Neural cell (in vitro differentiated cells): ENCODE measurements around the gene C19orf33. TPM values are rescaled to one million over a fixed set of nuclear protein-coding genes. Genes with fewer than 3 reads are reported as not detected.

Experiments used
- H2AFZ ChIP-seq: fragments of 200-600, 300-800 bp; sonication (generic), shearing (Covaris generic); 2 replicates; pipeline ENCODE4 v1.6.0; 2014; ENCODE audit warnings: low read depth, mild to moderate bottlenecking, antibody characterized with exemption, low read length, moderate library complexity
- H3F3A ChIP-seq: fragments of 200-600 bp; shearing (Covaris generic); 2 replicates; pipeline ENCODE4 v1.6.1; 2016; ENCODE audit warnings: mild to moderate bottlenecking, moderate library complexity, mixed read lengths, antibody characterized with exemption, low read length; ENCODE audit not compliant: insufficient read depth, poor library complexity, severe bottlenecking
- H3K27ac ChIP-seq: fragments of 200-600, 300-800 bp; sonication (generic), shearing (Covaris generic); 2 replicates; pipeline ENCODE4 v1.5.1; 2014; ENCODE audit warnings: mild to moderate bottlenecking, low read length, moderate library complexity
- H3K27me3 ChIP-seq: fragments of 300-800, 200-600 bp; sonication (generic), shearing (Covaris generic); 2 replicates; pipeline ENCODE4 v1.6.0; 2014; ENCODE audit warnings: mild to moderate bottlenecking, low read depth, low read length, moderate library complexity; ENCODE audit not compliant: insufficient read depth
- H3K36me3 ChIP-seq: fragments of 300-800, 200-600 bp; sonication (generic), shearing (Covaris generic); 2 replicates; pipeline ENCODE4 v1.5.1; 2014; ENCODE audit warnings: mild to moderate bottlenecking, antibody characterized with exemption, low read length, moderate library complexity; ENCODE audit not compliant: insufficient read depth
- H3K4me2 ChIP-seq: fragments of 300-800, 200-600 bp; sonication (generic), shearing (Covaris generic); 2 replicates; pipeline ENCODE4 v1.6.0; 2014; ENCODE audit warnings: mild to moderate bottlenecking, low read length
- H3K4me3 ChIP-seq: fragments of 300-800, 200-600 bp; sonication (generic), shearing (Covaris generic); 2 replicates; pipeline ENCODE4 v1.5.1; 2014; ENCODE audit warnings: mild to moderate bottlenecking, low read length, moderate library complexity
- H3K79me2 ChIP-seq: fragments of 200-600 bp; shearing (Covaris generic); replicated peaks from 2 replicates; pipeline ENCODE4 v1.6.0; 2014; ENCODE audit warnings: mild to moderate bottlenecking, low read length, moderate library complexity; ENCODE audit not compliant: insufficient read depth
- H3K9ac ChIP-seq: fragments of 300-800, 200-600 bp; sonication (generic), shearing (Covaris generic); 2 replicates; pipeline ENCODE4 v1.6.1; 2016; ENCODE audit warnings: mild to moderate bottlenecking, low read length, mixed read lengths
- H3K9me2 ChIP-seq: fragments of 200-600 bp; shearing (Covaris generic); 2 replicates; pipeline ENCODE4 v1.6.1; 2016; ENCODE audit warnings: mild to moderate bottlenecking, low read length, mixed read lengths; ENCODE audit not compliant: insufficient read depth
- H3K9me3 ChIP-seq: fragments of 200-600, 300-800 bp; sonication (generic), shearing (Covaris generic); 2 replicates; pipeline ENCODE4 v1.6.1; 2016; ENCODE audit warnings: mild to moderate bottlenecking, mixed run types, low read length, moderate library complexity, mixed read lengths
- H4K20me1 ChIP-seq: fragments of 200-600 bp; shearing (Covaris generic); 2 replicates; pipeline ENCODE4 v1.6.1; 2016; ENCODE audit warnings: mild to moderate bottlenecking, mixed run types; ENCODE audit not compliant: insufficient read depth
- EP300 ChIP-seq: fragments of 450-650 bp; conservative IDR thresholded peaks from 2 replicates; pipeline ENCODE4 v1.6.1; 2014; ENCODE audit warnings: antibody characterized with exemption, mild to moderate bottlenecking, moderate library complexity; ENCODE audit not compliant: poor library complexity, severe bottlenecking
- EZH2 ChIP-seq: fragments of 200-600, 300-800 bp; shearing (Covaris generic), sonication (generic); IDR thresholded peaks from 2 replicates; pipeline ENCODE4 v1.6.1; 2014; ENCODE audit warnings: antibody characterized with exemption, low read length, borderline replicate concordance, mild to moderate bottlenecking; ENCODE audit not compliant: insufficient read depth, poor library complexity, severe bottlenecking
- MXI1 ChIP-seq: fragments of 450-650 bp; conservative IDR thresholded peaks from 2 replicates; pipeline ENCODE4 v1.6.1; 2014; ENCODE audit warnings: antibody characterized with exemption, mild to moderate bottlenecking; ENCODE audit not compliant: poor library complexity, severe bottlenecking
- POLR2AphosphoS5 ChIP-seq: IDR thresholded peaks from 2 replicates; pipeline ENCODE4 v1.6.1; 2012
- RAD21 ChIP-seq: fragments of 450-650 bp; conservative IDR thresholded peaks from 2 replicates; pipeline ENCODE4 v1.6.1; 2014; ENCODE audit warnings: antibody characterized with exemption, mild to moderate bottlenecking, moderate library complexity
- REST ChIP-seq: IDR thresholded peaks from 2 replicates; pipeline ENCODE4 v1.6.1; 2012; ENCODE audit warnings: borderline replicate concordance
- SMC3 ChIP-seq: fragments of 450-650 bp; conservative IDR thresholded peaks from 2 replicates; pipeline ENCODE4 v1.6.1; 2014; ENCODE audit warnings: antibody characterized with exemption, mild to moderate bottlenecking, moderate library complexity; ENCODE audit not compliant: poor library complexity
- TAF1 ChIP-seq: IDR thresholded peaks from 2 replicates; pipeline ENCODE4 v1.6.1; 2012; ENCODE audit warnings: low read depth
- polyA plus RNA-seq: library from polyadenylated mRNA; depleted of rRNA; stranded (reverse); fragments of >200 nt; gene quantifications from 2 replicates; pipeline ENCODE4 v1.2.3, GENCODE V29; 2014
- TF ChIP-seq, protein P1 (sequence below): fragments of 450-650 bp; IDR thresholded peaks from 2 replicates; pipeline ENCODE4 v1.5.1; 2014; ENCODE audit warnings: antibody characterized with exemption, mild to moderate bottlenecking, moderate library complexity; ENCODE audit not compliant: poor library complexity, severe bottlenecking

The C19orf33 gene
- polyA plus RNA-seq, 1 donor from 2014 or later, result not detected

GRCh38 chr19:38287604-38288003 lies 16.4 kb upstream of the C19orf33 start:
- no peak overlapping the region for H3K4me2 ChIP-seq
- no peak overlapping the region for H3K9ac ChIP-seq
- H3F3A ChIP-seq, result no peaks in the 10 kb centered on the region
- peaks cover 12% of the 10 kb centered on the region for H3K36me3 ChIP-seq
- no peaks in the 10 kb centered on the region for H3K79me2 ChIP-seq
- no peaks in the 10 kb centered on the region for H3K9me3 ChIP-seq
- H3K27ac ChIP-seq, result no peak overlapping the region
- H4K20me1 ChIP-seq, result no peaks in the 10 kb centered on the region
- no peaks in the 10 kb centered on the region for H3K27me3 ChIP-seq
- H3K4me3 ChIP-seq, result no peak overlapping the region
- no peak overlapping the region for H2AFZ ChIP-seq
- H3K9me2 ChIP-seq, result no peaks in the 10 kb centered on the region
- TF ChIP-seq MXI1, result no peak
- no peak for TF ChIP-seq RAD21
- no peak for TF ChIP-seq EZH2
- no peak for TF ChIP-seq REST
- TF ChIP-seq TAF1, result no peak
- no peak for TF ChIP-seq POLR2AphosphoS5
- TF ChIP-seq, protein P1, sequence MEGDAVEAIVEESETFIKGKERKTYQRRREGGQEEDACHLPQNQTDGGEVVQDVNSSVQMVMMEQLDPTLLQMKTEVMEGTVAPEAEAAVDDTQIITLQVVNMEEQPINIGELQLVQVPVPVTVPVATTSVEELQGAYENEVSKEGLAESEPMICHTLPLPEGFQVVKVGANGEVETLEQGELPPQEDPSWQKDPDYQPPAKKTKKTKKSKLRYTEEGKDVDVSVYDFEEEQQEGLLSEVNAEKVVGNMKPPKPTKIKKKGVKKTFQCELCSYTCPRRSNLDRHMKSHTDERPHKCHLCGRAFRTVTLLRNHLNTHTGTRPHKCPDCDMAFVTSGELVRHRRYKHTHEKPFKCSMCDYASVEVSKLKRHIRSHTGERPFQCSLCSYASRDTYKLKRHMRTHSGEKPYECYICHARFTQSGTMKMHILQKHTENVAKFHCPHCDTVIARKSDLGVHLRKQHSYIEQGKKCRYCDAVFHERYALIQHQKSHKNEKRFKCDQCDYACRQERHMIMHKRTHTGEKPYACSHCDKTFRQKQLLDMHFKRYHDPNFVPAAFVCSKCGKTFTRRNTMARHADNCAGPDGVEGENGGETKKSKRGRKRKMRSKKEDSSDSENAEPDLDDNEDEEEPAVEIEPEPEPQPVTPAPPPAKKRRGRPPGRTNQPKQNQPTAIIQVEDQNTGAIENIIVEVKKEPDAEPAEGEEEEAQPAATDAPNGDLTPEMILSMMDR, result no peak
- TF ChIP-seq EP300, result no peak
- TF ChIP-seq SMC3, result no peak

DNA sequence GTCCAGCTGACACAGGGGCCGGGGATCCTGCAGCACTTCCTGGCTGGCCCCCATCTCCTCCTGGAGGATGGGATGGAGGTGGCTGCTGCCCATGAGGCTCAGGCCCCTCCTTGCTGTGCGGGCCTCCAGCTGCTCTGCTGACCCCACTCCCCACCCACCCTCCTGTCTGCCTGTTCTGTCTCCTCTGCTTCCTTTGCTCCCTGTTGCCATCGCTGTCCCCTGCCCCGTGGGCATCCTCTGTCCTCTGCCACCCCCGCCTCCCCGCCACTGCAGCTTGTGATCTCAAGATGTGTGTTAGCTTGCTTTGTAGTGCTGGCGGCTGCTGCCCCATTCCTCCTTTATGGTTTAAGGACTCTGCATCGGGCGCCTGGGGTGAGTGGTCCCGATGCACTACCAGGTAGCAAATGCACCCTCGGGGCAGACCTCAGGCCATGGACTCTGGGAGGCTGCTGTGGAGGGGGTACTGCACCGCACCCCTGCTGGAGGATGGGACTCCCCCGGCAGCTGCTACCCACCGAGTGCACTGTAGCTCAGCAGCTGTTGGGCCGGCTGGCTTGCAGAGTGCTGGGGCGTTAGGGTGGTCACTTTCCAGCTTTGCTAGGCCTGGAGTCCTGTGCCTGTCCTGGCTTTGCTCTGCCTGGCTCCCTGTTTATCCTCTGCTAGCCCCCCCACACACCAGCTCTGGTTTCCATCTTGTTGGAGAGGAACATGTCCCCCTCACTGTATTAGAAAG lies 15.8 kb upstream of the C19orf33 start:
- Histone ChIP-seq H4K20me1 (no peaks in the 10 kb centered on the region), H3K9ac (no peak overlapping the region), H3K27ac (no peak overlapping the region), H3F3A (no peaks in the 10 kb centered on the region), H3K9me3 (no peaks in the 10 kb centered on the region), H2AFZ (no peak overlapping the region), H3K36me3 (peaks cover 12% of the 10 kb centered on the region), H3K4me2 (no peak overlapping the region), H3K9me2 (no peaks in the 10 kb centered on the region), H3K4me3 (no peak overlapping the region), H3K27me3 (no peaks in the 10 kb centered on the region), H3K79me2 (no peaks in the 10 kb centered on the region)
- TF ChIP-seq, protein P1, result no peak
- TF ChIP-seq EZH2 (no peak), RAD21 (no peak), TAF1 (no peak), MXI1 (no peak), SMC3 (no peak)
